ENCODE measurements around the gene DMXL1.

GRCh38 chr5:119058979-119059529 is 11.8 kb upstream of the DMXL1 start:
- TF ChIP-seq CTCF (conservative IDR thresholded peaks at IDR 0.05 in 1 of 2, IDR thresholded peaks at IDR 0.05 in 1 of 2; ENCODE audit: extremely low read depth in 1 of 2, insufficient read depth in 1 of 2, low read depth in 1 of 2, low read length in 2 of 2) (no peak), EZH2 (IDR thresholded peaks at IDR 0.05; ENCODE audit: borderline replicate concordance, low read length) (no peak)
